Right lobe of liver (tissue), 4 donors: Measurements from ENCODE around the gene NUMB.

Experiments
- CTCF ChIP-seq, 4 donors: fragments of 200-600 bp in 3 of 4; fragments of 450-650 bp in 1 of 4; IDR thresholded peaks; one replicate each; pipeline versions ENCODE4 v1.5.1 to v1.8.0; 2016 to 2022; ENCODE audit warnings: antibody characterized with exemption in 4 of 4, mild to moderate bottlenecking in 2 of 4
- POLR2A ChIP-seq: fragments of 450-650 bp; IDR thresholded peaks from one replicate; pipeline ENCODE4 v1.6.1; 2017; ENCODE audit warnings: antibody characterized with exemption, mild to moderate bottlenecking
- donor health status: DM: no; HTN: no; CAD: no.
- donor health status: DM: no; HTN: no; CAD: no.
- donor health status: DM: no; HTN: yes; CAD: no.

DNA sequence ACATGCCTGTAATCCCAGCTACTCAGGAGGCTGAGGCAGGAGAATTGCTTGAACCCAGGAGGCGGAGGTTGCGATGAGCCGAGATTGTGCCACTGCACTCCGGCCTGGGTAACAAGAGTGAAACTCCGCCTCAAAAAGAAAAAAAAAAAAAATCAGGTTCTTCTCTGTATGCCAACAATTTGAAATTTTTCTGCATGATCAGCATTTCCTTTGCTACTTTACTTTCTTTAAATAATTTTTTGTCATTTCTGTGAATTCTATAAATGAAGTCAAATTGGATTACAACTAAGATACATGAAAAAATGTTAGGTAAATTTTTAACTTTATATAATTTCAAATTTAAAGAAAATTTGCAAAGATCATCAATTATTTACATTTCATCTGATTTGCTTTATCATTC lies 87.8 kb downstream of the NUMB start:
- TF ChIP-seq POLR2A (no peak), CTCF (IDR thresholded peaks at IDR 0.05) (no peak)
